Endothelial cell of umbilical vein (primary cell): ENCODE data around the gene CEP43. TPM values are rescaled to one million over a fixed set of nuclear protein-coding genes. Genes with fewer than 3 reads are reported as not detected.

Experiments
- BruUV-seq: library from RNA; stranded (reverse); fragments of 400-500 nt; replicated peaks from 2 replicates; lab custom pipeline; 2021; lab: Mats Ljungman, UMichigan
- CTCF ChIA-PET: fragments of 300-600, 350-600 bp; sonication (Branson Sonifier 250); formaldehyde crosslinking; loops from one replicate; lab custom pipeline; 2021; ENCODE audit warnings: antibody characterized with exemption, inconsistent platforms; lab: Charles Lee
- POLR2A ChIA-PET: fragments of 300-600, 350-600 bp; sonication (Branson Sonifier 250); formaldehyde crosslinking; loops from one replicate; lab custom pipeline; 2021; ENCODE audit warnings: antibody characterized with exemption, inconsistent platforms; lab: Charles Lee
- DNase-seq: peaks from one replicate; pipeline ENCODE4 v3.0.0-alpha.2; 2011; ENCODE audit warnings: low read depth, low spot score
- FAIRE-seq: peaks from 2 replicates; lab custom pipeline; 2011; peaks lifted over from hg19 to GRCh38; lab: Jason Lieb, UNC
- H2AFZ ChIP-seq: 2 replicates; pipeline ENCODE4 v1.6.0; 2012; ENCODE audit warnings: low read depth, low read length, control low read depth, inconsistent platforms
- H3K27ac ChIP-seq: 2 replicates; pipeline ENCODE4 v1.5.1; 2011; ENCODE audit warnings: low read depth, mild to moderate bottlenecking, control low read depth, low read length, moderate library complexity; ENCODE audit not compliant: insufficient read depth
- H3K27me3 ChIP-seq, 2 experiments: 2 replicates each; pipeline versions ENCODE4 v1.6.0 to v1.6.1; 2011; ENCODE audit warnings: low read length in 2 of 2, mixed read lengths in 1 of 2; ENCODE audit not compliant: control insufficient read depth in 2 of 2, insufficient read depth in 2 of 2
- H3K36me3 ChIP-seq, 2 experiments: 2 replicates in 1 of 2; 3 replicates in 1 of 2; pipeline ENCODE4 v1.5.1; 2011; ENCODE audit warnings: low read length in 2 of 2, mild to moderate bottlenecking in 1 of 2, moderate library complexity in 1 of 2; ENCODE audit not compliant: control insufficient read depth in 2 of 2, insufficient read depth in 2 of 2; ENCODE audit errors: extremely low read depth in 1 of 2
- H3K4me1 ChIP-seq: 3 replicates; pipeline ENCODE4 v1.5.1; 2011; ENCODE audit warnings: mild to moderate bottlenecking, low read length; ENCODE audit not compliant: control insufficient read depth, insufficient read depth; ENCODE audit errors: extremely low read depth
- H3K4me2 ChIP-seq: 2 replicates; pipeline ENCODE4 v1.6.1; 2011; ENCODE audit warnings: low read length, control low read depth, mixed read lengths; ENCODE audit not compliant: insufficient read depth
- H3K4me3 ChIP-seq, 3 experiments: fragments of 200-600 bp in 1 of 3; sonication (generic), shearing (Covaris generic) in 1 of 3; replicated peaks in 1 of 3; 2 replicates each; pipeline ENCODE4 v1.5.1; 2011 to 2016; ENCODE audit warnings: control low read depth in 3 of 3, low read length in 3 of 3, mild to moderate bottlenecking in 2 of 3, inconsistent platforms in 1 of 3, low read depth in 1 of 3, moderate library complexity in 1 of 3; ENCODE audit not compliant: insufficient read depth in 1 of 3
- H3K79me2 ChIP-seq: 2 replicates; pipeline ENCODE4 v1.6.0; 2012; ENCODE audit warnings: low read length, inconsistent platforms; ENCODE audit not compliant: control insufficient read depth, insufficient read depth
- H3K9ac ChIP-seq: replicated peaks from 2 replicates; pipeline ENCODE3; 2011; ENCODE audit warnings: low read length, control low read depth; ENCODE audit not compliant: insufficient read depth; ENCODE audit errors: extremely low read depth
- H3K9me1 ChIP-seq: replicated peaks from 3 replicates; pipeline ENCODE4 v1.6.0; 2011; ENCODE audit warnings: mild to moderate bottlenecking, low read length; ENCODE audit not compliant: control insufficient read depth, insufficient read depth; ENCODE audit errors: extremely low read depth
- H3K9me3 ChIP-seq: replicated peaks from 2 replicates; pipeline ENCODE4 v1.5.1; 2012; ENCODE audit warnings: low read length, inconsistent platforms; ENCODE audit not compliant: control insufficient read depth, insufficient read depth
- H4K20me1 ChIP-seq: replicated peaks from 2 replicates; pipeline ENCODE3; 2011; ENCODE audit warnings: mild to moderate bottlenecking, low read length; ENCODE audit not compliant: control insufficient read depth, insufficient read depth; ENCODE audit errors: extremely low read depth
- FOS ChIP-seq: IDR thresholded peaks from 2 replicates; pipeline ENCODE4 v1.6.1; 2011; ENCODE audit warnings: mild to moderate bottlenecking, low read length, moderate library complexity, borderline replicate concordance; ENCODE audit not compliant: insufficient read depth
- GATA2 ChIP-seq: IDR thresholded peaks from 2 replicates; pipeline ENCODE4 v1.7.0; 2011; ENCODE audit warnings: low read depth, mild to moderate bottlenecking, moderate library complexity, mixed read lengths, low read length; ENCODE audit not compliant: insufficient read length, insufficient read depth
- JUN ChIP-seq: IDR thresholded peaks from 2 replicates; pipeline ENCODE4 v1.6.1; 2011; ENCODE audit warnings: borderline replicate concordance, low read depth; ENCODE audit not compliant: insufficient read length, insufficient read depth
- POLR2A ChIP-seq: IDR thresholded peaks from 2 replicates; pipeline ENCODE4 v1.6.1; 2012; ENCODE audit warnings: low read depth, mild to moderate bottlenecking, control low read depth, low read length
- POLR2AphosphoS5 ChIP-seq: IDR thresholded peaks from 2 replicates; pipeline ENCODE4 v1.6.1; 2012; ENCODE audit warnings: low read depth, mild to moderate bottlenecking, control low read depth, low read length, moderate library complexity; ENCODE audit not compliant: insufficient read depth
- dilution Hi-C: fragments of 300-500 bp; cut with MboI; formaldehyde crosslinking; loops from one replicate; pipeline ENCODE4 v1.15.0; 2019; ENCODE audit warnings: low sequenced_read_pairs; ENCODE audit not compliant: extremely low pct_ligation_motif_present
- intact Hi-C: fragments of 100-400 bp; cut with micrococcal nuclease; formaldehyde crosslinking; loops from one replicate; pipeline ENCODE4 v1.10.0; 2022
- polyA plus RNA-seq, 4 experiments: library from polyadenylated mRNA; depleted of rRNA in 3 of 4; stranded (reverse) in 3 of 4; unstranded in 1 of 4; fragments of >200 nt; gene quantifications; 2 replicates each; pipeline versions ENCODE4 v1.2.1 to v1.2.3, GENCODE V29; 2011 to 2012; ENCODE audit warnings: missing spikeins in 1 of 4
- total RNA-seq: library from RNA; stranded (reverse); gene quantifications from 2 replicates; pipeline ENCODE4 v1.2.3, GENCODE V29; 2021
- TF ChIP-seq, protein P1 (sequence below), 2 donors: IDR thresholded peaks; 1 replicate in 1 of 2; 2 replicates in 1 of 2; pipeline ENCODE4 v1.5.1; 2011; ENCODE audit warnings: low read length in 2 of 2, mild to moderate bottlenecking in 2 of 2, moderate library complexity in 2 of 2, control low read depth in 1 of 2, inconsistent platforms in 1 of 2, low read depth in 1 of 2; ENCODE audit not compliant: insufficient read depth in 1 of 2; ENCODE audit errors: extremely low read depth in 1 of 2

The CEP43 gene
- total and polyA plus RNA-seq, 2 donors (not counting 3 experiments of a cell fraction or from before 2014, with no cell fraction given): 6.5 to 22.5 TPM

DNA sequence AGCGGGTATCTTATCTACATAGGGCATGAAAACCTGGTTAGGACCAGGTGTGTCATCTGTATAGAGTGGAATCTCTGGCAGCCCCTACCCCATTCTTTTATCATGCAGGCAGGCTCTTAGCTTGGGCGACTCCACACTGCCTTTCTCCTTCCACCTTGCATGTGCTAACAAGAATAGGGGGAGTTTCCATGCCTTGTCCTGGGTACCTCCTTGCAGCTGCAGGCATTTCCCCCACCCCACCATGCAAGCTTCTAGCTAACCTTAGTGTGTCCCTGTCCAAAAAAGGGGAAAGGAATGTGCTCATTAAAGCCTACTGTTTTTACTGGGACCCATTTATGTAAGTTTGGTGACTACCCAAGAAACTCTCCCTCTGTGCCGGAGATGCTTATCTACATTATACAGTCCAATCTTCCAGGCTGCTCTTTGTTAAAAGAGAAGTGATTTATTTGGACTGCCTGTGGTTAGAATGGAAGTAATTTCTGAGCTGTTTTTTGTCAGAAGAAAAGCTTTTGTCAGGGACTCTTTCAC is 10.5 kb upstream of the CEP43 start:
- H3K4me3 ChIP-seq: no peak overlapping the region
- dilution Hi-C loops (no loop called here), intact Hi-C loops (loop anchor here (1.0 kb wide), 3 partner anchors 202 to 281 kb away; no protein-coding TSS in a partner anchor)
- H3K79me2 ChIP-seq: peaks cover 46% of the 10 kb centered on the region
- no peak overlapping the region for H3K27ac ChIP-seq
- ChIA-PET POLR2A (no interaction called here), CTCF (interaction anchor here (1.0 to 3.6 kb wide), 19 partner anchors 11 to 363 kb away, joined by 3 to 84 read pairs (median 7); partner anchors contain the start of gene CEP43)
- H4K20me1 ChIP-seq: no peaks in the 10 kb centered on the region
- TF ChIP-seq FOS: no peak
- TF ChIP-seq POLR2AphosphoS5: no peak
- TF ChIP-seq GATA2: peak; percentile 21
- TF ChIP-seq JUN: no peak
- H3K4me1 ChIP-seq: no peaks in the 10 kb centered on the region
- no peak overlapping the region for H3K9ac ChIP-seq
- H3K36me3 ChIP-seq: peaks cover 0 to 3% of the 10 kb centered on the region in 2 experiments
- H3K27me3 ChIP-seq: no peaks in the 10 kb centered on the region
- H2AFZ ChIP-seq: no peak overlapping the region
- no peak overlapping the region for H3K4me2 ChIP-seq
- no peaks in the 10 kb centered on the region for H3K9me3 ChIP-seq
- FAIRE-seq (no peak), DNase-seq (no peak)
- no peaks in the 10 kb centered on the region for H3K9me1 ChIP-seq
- BruUV-seq: no TSS peak

DNA sequence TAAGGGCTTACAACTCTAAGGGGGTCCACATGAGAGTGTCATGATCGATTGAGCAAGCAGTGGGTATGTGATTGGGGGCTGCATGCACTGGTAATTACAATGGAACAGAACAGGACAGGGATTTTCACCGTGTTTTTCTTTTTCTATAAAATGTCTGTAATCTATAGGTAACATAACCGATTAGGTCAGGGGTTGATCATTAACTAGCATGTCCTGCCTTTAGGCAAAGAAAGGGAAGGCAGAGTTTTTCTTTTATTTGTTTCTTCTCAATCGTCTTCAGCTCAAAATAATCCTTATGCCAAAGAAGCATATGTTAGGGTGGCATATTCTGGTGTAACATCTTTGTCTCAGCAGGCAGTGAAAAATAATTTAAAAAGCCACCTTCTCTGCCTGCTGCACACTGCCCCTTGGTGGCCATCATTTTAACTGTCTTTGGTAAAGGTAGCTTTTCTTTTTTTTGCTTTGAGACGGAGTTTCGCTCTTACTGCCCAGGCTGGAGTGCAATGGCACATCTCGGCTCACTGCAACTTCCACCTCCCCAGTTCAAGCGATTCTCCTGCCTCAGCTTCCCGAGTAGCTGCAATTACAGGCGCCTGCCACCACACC is 9.7 kb upstream of the CEP43 start:
- TF ChIP-seq POLR2A: no peak
- TF ChIP-seq, protein P1, sequence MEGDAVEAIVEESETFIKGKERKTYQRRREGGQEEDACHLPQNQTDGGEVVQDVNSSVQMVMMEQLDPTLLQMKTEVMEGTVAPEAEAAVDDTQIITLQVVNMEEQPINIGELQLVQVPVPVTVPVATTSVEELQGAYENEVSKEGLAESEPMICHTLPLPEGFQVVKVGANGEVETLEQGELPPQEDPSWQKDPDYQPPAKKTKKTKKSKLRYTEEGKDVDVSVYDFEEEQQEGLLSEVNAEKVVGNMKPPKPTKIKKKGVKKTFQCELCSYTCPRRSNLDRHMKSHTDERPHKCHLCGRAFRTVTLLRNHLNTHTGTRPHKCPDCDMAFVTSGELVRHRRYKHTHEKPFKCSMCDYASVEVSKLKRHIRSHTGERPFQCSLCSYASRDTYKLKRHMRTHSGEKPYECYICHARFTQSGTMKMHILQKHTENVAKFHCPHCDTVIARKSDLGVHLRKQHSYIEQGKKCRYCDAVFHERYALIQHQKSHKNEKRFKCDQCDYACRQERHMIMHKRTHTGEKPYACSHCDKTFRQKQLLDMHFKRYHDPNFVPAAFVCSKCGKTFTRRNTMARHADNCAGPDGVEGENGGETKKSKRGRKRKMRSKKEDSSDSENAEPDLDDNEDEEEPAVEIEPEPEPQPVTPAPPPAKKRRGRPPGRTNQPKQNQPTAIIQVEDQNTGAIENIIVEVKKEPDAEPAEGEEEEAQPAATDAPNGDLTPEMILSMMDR (IDR thresholded peaks at IDR 0.05; ENCODE audit: extremely low read depth in 1 of 2, insufficient read depth in 1 of 2, low read depth in 1 of 2, low read length in 2 of 2): peak; percentile 24 to 34
- Histone ChIP-seq H3K4me3 (no peak overlapping the region), H3K9me1 (no peaks in the 10 kb centered on the region), H3K9me3 (no peaks in the 10 kb centered on the region), H3K9ac (no peak overlapping the region), H2AFZ (no peak overlapping the region), H3K4me1 (no peaks in the 10 kb centered on the region), H3K27me3 (no peaks in the 10 kb centered on the region), H3K79me2 (peaks cover 54% of the 10 kb centered on the region), H4K20me1 (no peaks in the 10 kb centered on the region), H3K27ac (no peak overlapping the region), H3K36me3 (peaks cover 0 to 3% of the 10 kb centered on the region in 2 experiments), H3K4me2 (no peak overlapping the region)
- DNase-seq (peak; percentile 38), FAIRE-seq (peak; percentile 60)
- intact Hi-C loops: loop anchor here (1.0 to 10.0 kb wide), 4 partner anchors 203 to 282 kb away; no protein-coding TSS in a partner anchor
- dilution Hi-C loops: no loop called here
- BruUV-seq: no TSS peak
- CTCF ChIA-PET: interaction anchor here (0.7 to 3.6 kb wide), 37 partner anchors 10 to 713 kb away, joined by 3 to 84 read pairs (median 7); partner anchors contain the start of genes CEP43 and RNASET2
- POLR2A ChIA-PET: no interaction called here
